Activated CD4-positive, alpha-beta T cell treated with anti-CD3 and anti-CD28 coated beads, Interleukin-2, amount 50 U/mL, for 24 hours (primary cell): Measurements from ENCODE around the gene CNTN2.
A peak's percentile ranks its signal among the peaks of the same experiment; 100 is the strongest.

Source experiments
- DNase-seq, 2 donors: peaks; one replicate each; pipeline ENCODE4 v3.0.0-alpha.2; 2020; ENCODE audit warnings: low read depth in 1 of 2, low spot score in 1 of 2

CNTN2 gene

GRCh38 chr1:205054013-205054412 is 11.0 kb downstream of the CNTN2 start:
- no peak for DNase-seq

- DNase-seq: no peak
Observed at GRCh38 chr1:205056188-205056611, 13.2 kb downstream of the CNTN2 start.

DNA sequence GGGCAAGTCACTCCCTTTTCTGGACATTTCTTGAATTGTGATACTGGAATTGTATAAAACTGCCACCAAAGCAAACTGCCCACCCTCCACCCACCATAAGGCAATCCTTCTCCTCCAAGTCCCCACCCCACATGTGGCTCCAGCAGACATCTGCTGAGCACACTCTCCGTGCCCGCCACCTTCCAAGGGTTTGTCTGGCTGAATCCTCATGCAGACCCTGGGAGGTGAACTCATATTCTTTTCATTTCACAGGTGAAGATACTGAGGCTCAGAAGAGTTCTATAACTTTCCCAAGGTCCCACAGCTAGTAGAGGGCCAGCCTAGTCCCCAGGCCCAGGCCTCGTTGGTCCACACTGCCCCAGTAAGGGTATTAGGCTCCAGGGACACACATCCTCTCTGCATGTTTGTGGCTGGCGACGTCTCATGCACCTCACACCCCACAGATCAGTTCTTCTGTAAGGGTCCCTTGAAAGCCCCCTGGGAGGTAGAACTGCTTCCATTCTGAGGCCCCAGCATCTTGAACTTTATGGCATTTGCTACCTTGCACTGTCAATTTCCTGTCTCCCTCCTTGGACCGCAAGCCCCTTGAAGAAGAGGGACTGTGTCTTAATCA is 14.1 kb downstream of the CNTN2 start:
- no peak for DNase-seq

DNA sequence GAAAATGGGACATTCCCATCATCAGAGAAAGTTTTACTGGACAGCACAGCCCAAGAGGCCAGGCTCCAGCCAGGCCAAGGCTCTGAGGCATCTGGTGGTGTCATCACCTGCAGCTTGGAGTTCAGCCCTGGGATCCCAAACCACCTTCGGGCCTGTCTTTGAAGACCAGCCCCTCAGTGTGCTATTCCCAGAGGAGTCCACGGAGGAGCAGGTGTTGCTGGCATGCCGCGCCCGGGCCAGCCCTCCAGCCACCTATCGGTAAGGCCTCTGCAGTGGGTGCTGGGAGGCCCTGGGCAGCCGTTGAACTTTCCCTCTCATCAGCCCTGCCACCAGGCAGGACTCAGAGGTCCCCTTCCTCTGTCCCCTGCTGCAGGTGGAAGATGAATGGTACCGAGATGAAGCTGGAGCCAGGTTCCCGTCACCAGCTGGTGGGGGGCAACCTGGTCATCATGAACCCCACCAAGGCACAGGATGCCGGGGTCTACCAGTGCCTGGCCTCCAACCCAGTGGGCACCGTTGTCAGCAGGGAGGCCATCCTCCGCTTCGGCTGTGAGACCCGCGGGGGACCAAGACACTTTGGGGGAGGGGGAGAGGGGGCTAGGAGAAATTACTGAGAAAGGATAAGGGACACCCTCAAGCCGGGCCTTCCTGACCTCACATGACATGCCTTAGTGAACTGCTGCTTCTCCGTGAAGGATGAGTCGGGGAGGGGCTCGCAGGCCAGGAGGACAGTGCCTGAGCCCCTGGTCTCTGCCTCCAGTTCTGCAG is 15.0 kb downstream of the CNTN2 start:
- DNase-seq: no peak

DNA sequence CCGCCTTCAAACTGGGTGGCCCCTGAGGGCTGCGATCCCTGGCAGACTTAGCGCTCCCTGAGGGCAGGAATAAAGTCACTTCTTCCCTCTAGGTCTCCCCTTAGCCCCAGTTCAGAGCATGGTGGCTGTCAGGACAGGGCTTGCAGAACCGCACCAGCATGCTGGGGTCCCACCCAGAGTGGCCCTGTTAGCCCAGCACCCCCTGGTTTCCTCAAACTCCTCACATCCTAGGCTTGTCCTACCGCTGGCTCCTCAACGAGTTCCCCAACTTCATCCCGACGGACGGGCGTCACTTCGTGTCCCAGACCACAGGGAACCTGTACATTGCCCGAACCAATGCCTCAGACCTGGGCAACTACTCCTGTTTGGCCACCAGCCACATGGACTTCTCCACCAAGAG is 15.8 kb downstream of the CNTN2 start:
- no peak for DNase-seq

- DNase-seq: no peak
Observed at GRCh38 chr1:205059660-205060059, 16.6 kb downstream of the CNTN2 start.

DNA sequence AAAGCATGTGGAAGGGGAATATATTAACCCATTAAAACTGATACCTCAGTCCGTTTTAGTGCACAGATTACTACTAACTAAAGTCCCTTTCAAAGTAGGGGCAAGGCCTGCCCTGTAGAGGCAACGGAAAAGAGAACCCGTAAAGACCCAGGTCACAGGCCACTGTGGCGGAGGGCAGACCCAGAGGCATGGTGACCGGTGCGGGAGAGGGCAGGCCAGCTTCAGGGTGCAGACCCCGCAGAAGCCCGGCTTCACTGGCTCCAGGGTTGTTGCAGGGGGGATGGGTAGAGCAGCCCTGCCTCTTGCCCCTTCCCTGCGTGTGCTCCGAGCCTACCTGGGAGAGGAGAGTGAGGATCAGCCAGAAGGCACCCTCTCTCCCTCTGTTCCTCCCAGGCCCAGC is 17.7 kb downstream of the CNTN2 start:
- DNase-seq: no peak

DNA sequence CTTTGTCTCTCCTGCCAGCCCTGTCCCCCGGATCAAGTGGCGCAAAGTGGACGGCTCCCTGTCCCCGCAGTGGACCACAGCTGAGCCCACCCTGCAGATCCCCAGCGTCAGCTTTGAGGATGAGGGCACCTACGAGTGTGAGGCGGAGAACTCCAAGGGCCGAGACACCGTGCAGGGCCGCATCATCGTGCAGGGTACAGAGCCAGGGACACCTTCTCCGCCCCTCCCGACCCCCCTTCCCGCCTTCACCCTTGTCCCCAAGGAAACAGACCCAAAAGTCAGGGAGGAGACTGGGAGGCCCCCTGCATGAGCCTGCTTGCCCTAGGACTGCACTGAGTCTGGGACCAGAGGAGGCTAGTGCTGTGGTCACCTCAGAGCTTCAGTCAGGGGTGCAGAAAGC is 18.2 kb downstream of the CNTN2 start:
- DNase-seq: no peak

- DNase-seq: peak; percentile 43 to 50
Observed at GRCh38 chr1:205061665-205062069, 18.7 kb downstream of the CNTN2 start.

- no peak for DNase-seq
Observed at GRCh38 chr1:205062319-205062718, 19.3 kb downstream of the CNTN2 start.

DNA sequence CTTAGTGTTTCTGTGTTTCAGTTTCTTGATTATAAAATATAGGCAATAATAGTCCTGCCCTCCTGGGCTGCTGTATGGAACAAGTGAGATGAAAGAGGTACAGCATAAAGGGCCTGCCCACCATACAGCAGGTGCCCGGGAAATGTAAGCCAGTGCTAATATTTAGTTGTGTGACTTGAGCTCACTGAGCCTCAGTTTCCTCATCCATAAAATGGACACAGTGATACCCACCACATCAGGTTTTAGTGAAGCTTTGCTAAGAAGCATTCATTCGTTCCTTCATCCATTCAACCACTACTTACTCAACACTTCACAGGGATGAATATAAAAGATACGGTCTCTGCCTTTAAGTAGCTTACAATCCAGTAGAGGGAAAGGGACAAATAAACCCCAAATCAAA is 19.9 kb downstream of the CNTN2 start:
- DNase-seq: no peak

DNA sequence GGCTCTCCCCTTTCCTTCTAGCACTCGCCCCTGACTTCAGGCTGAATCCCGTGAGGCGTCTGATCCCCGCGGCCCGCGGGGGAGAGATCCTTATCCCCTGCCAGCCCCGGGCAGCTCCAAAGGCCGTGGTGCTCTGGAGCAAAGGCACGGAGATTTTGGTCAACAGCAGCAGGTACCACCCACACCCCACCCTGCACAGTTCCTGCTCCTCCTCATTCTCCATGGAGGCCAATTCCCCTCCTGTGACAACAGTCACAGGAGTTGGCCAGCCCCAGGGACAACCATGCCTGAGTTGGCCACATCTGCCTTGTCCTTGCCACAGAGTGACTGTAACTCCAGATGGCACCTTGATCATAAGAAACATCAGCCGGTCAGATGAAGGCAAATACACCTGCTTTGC is 21.3 kb downstream of the CNTN2 start:
- no peak for DNase-seq

GRCh38 chr1:205064741-205065316 is 21.8 kb downstream of the CNTN2 start:
- no peak for DNase-seq

DNA sequence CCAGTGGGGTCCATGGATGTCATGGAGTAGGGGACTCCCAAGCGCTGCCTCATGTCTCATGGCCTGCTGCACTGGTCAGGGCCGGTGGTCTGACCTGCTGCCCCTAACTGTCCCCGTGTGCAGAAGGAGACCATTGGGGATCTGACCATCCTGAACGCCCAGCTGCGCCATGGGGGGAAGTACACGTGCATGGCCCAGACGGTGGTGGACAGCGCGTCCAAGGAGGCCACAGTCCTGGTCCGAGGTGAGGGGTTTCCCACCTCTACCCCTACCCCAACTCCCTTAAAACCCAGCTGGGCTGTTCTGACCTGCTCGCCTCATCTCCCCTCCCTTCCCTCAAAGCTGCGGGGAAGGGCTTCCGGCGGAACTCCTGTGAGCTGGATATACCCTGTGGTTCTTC is 22.7 kb downstream of the CNTN2 start:
- no peak for DNase-seq

DNA sequence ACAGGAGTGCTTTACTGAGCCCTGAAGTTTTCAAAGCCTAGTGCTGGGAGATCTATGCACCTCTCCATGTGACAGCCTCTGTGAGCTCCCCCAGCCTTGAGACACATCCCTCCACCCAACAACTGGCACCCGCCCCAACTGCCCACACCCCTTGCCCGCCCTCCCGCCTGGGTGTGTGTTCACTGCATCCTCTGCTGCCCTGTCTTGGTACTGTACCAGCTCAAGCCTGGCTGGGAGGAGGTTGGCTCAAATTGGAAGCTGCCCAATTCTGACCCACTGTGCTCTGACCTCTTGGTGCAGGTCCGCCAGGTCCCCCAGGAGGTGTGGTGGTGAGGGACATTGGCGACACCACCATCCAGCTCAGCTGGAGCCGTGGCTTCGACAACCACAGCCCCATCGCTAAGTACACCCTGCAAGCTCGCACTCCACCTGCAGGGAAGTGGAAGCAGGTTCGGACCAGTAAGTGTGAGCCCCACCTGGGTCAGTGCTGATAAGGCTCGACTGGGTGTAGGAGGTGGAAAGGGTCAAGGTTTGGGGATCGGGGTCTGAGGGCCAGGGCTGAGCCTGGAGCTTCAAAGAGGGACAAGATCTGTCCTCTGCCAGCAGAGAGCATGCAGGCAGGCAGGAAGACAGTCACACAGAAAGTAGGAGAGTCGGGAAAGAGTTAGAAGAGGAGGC is 23.3 kb downstream of the CNTN2 start:
- DNase-seq: no peak

DNA sequence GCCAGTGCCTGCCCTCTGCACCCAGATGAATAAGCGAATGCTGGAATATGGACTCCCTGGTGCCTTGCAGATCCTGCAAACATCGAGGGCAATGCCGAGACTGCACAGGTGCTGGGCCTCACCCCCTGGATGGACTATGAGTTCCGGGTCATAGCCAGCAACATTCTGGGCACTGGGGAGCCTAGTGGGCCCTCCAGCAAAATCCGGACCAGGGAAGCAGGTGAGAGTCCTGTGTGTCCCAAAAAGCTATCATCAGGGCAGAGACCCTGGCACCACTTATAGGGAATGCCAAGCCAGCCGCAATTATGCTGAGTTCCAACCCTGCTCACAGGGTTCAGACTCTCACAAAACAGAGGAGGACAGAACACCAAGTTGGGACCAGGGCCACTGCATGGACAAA is 24.0 kb downstream of the CNTN2 start:
- DNase-seq: no peak

GRCh38 chr1:205068001-205068400 is 25.0 kb downstream of the CNTN2 start:
- no peak for DNase-seq

DNA sequence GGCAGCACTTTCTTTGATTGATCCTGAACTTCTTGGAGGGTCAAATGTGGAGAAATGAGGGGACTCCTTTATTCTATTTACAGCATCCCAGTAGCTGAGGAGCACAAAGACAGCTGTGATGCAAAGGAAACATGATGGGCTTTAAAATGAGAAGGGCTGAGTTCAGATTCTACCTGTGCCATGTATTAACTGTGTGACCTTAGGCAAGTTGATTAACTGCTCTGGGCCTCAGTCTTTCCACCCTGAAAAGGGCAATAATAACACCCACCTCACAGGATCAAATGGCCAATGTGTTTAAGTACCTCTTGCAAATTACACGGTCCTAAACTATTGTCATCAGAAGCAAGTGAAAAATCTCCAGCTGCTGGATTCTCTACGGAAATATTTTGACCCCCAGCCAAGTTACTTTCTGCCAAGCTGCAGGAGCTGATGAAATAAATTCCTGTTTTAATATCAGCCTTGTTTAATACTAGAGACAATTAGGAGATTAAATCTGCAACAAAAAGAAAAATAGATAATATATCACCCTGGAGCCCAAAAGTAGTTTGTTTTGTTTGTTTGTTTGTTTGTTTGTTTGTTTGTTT is 25.5 kb downstream of the CNTN2 start:
- DNase-seq: no peak

GRCh38 chr1:205069371-205070125 is 26.5 kb downstream of the CNTN2 start:
- no peak for DNase-seq

DNA sequence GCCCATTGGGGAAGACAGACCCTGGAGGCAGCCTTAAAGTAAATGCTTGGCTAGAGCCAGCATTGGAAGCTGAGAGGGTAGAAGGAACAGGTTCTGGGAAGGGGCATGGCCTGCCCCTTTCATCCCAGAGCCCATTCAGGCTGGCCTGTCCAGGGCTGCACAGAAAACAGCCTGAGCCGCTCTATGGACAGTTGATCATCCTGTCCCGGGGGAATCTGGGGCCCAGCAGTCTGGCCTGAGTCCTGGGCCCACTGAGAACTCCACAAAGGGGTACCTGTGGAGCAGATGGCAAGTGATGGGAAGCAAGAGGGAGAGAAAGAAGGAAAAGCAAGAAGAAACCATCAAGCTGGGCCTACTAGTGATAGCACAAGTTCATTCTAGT is 28.0 kb downstream of the CNTN2 start:
- DNase-seq: no peak

DNA sequence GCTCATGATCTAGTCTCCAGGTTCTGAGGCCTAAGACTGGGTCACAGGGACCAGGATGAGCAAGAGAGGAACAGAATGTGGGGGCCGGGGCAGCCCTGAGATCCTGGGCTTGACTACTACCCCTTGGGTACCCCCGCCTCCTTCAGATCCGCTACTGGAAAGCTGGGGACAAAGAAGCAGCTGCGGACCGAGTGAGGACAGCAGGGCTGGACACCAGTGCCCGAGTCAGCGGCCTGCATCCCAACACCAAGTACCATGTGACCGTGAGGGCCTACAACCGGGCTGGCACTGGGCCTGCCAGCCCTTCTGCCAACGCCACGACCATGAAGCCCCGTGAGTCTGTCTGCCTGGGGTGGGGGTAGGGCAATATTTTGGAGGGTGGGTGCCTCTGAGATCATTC is 28.8 kb downstream of the CNTN2 start:
- DNase-seq: no peak
